AG20443 (cell line): ENCODE results near the gene UQCRQ.
"Not testable (repeated sequence)": the region's sequence is repeated elsewhere in the genome, so short reads cannot be mapped to it uniquely, and the experiment has no call there.

Source experiments
- DNase-seq: peaks from one replicate; pipeline ENCODE4 v3.0.0; 2012; ENCODE audit warnings: low spot score, mixed read lengths

Gene UQCRQ

DNA sequence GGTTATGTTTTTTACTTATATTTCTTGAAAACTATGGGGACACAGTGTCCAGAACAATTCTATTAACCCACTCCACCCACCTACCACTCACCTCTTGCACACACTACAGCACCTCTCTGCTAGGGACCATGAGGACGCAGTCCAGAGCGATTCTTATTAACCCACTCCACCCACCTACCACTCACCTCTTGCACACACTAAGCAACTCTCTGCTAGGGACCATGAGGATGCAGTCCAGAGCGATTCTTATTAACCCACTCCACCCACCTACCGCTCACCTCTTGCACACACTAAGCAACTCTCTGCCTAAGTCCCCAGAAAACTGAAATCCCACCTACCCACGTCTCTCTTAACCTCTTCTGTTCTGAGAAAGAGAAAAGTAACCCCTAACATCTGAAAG is 33.8 kb upstream of the UQCRQ start:
- no peak for DNase-seq

DNA sequence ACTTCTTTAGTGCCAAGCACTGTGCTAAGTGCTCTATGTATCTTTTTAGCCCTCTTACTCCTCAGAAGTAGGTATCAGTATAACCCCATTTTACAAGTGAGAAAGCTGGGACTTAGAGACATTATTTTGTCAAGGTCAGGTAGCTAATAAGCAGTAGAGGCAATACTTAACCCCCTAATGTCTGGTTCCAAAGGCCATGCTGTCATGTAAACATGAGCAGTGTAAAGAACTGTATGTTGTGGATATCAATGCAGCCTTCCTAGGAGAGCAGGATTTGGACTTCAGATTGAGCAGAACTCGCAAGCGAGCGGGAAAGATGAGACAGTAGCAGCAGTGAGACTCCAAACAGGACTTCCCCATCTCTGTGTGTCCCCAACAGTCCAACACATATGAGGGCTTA is 32.4 kb upstream of the UQCRQ start:
- no peak for DNase-seq

GRCh38 chr5:132836852-132837251 is 29.6 kb upstream of the UQCRQ start:
- DNase-seq = no peak

DNA sequence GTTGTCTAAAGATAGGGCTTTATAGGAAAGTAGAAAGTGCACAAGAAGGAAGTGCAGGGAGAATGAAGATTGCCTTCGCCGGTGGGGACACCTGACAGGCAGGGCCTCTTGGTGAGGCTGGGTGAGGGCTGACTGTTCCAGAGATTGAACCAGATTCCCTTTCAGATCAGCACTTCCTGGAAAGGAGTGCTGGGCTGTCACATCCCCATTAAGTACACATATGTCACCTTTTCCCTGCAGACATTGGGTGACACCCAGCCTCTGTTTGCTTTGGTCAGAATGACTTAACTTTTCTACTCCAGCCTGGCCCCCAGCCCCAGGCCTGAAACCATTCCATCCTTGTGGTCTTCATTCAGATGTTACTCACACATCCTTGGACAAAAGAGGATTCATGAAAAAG is 28.6 kb upstream of the UQCRQ start:
- DNase-seq = no peak

- no peak for DNase-seq
These were observed 27.7 kb upstream of the UQCRQ start for GRCh38 chr5:132838516-132839282.

GRCh38 chr5:132839426-132840301 is 26.8 kb upstream of the UQCRQ start:
- peak; percentile 66 for DNase-seq

DNA sequence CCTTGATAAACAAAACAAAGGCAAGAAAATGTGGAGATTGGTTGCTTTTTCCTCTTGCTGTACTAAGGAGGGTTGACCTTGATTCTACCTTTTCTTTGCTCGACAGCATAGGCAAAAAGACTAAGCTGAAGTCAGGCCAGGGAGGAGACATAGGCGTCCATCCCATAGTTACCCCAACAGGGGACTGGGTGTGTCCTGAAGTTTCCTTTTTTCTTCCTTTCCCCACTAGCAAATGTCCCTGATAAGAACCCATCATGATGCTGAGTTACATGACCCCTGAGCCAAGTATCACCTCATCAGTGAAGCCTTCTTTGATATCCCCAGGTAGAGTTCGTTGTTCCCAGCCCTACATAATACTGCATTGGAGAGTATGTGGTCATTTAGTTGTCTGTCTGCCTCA is 26.1 kb upstream of the UQCRQ start:
- no peak for DNase-seq

DNA sequence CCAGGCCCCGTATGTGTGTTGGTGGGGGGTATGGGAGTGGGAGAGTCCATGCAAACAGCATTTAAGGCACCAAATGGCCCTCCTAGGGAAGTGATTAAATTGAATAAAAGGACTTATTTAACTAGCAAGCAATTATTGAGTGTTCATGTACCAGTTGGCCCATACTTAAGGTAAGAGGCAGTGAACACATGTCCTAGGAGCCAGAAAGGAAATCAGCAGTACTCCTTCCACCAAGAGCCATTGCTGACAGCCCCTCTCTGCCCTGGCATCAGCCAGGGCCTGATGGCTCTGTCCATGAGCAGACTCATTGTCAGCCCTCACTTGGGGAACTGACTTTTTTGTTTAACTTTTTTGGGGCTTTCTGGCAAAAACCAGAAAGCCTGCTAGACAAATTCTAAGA is 25.5 kb upstream of the UQCRQ start:
- DNase-seq = no peak

- no peak for DNase-seq
These were observed 25.1 kb upstream of the UQCRQ start for GRCh38 chr5:132841305-132841704.

- DNase-seq = no peak
These were observed 18.2 kb upstream of the UQCRQ start for GRCh38 chr5:132848270-132848669.

GRCh38 chr5:132849347-132849746 is 17.1 kb upstream of the UQCRQ start:
- no peak for DNase-seq

- peak; percentile 53 for DNase-seq
These were observed 16.4 kb upstream of the UQCRQ start for GRCh38 chr5:132850066-132850465.

DNA sequence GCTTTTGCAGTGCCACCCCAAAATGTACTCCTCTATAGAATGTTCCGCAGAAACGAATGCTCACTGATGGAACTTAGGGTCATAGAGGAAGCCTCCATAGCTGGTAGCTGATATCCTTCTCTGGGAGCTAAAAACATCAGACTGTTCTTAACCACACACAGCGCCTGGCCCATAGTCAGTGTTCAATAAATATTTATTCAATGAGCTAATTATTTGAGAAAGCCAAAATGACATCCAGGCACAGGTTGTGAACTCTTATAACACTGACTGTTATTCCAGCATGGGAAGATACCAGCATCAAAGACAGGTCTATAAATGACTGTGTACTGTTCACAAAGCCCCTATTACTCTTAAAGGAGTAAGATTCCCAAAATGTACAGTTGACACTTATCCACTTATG is 13.1 kb upstream of the UQCRQ start:
- DNase-seq = no peak

DNA sequence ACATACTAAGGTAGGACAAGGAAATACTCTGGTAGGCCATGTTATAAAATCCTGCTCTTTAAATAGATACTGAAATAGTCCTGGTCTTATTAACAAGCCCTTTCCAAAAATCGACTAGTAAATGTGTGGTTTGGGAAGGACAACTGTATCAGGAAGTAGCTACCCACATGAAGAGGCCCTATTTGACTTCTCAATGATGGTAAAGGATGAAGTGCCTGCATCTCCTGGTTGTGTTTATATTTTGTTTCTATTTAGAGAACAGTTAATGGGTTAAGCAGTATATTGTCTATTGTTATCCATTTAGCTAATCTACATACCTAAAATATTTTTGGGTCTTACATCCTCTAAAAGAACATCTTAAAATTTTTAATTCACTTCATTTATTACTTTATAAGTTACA is 12.7 kb upstream of the UQCRQ start:
- no peak for DNase-seq

DNA sequence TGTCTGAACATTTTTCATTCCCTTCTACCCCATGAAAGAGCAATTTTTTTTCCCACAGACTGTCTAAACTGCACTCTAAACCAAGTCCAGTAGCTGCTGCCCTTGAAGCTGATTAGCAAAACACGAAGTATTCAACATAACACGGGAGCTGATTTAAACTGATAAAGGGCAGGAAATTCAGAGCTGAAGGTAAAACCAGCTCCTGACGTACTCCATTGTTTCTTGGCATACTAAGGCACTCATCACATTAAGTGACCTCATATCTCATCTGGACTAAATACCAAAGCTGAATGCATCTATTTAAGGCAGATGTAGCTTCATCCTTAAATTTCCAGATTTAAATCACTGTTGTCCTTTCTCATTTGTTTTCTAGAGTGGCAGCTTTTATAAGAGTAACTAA is 12.1 kb upstream of the UQCRQ start:
- DNase-seq = no peak

DNA sequence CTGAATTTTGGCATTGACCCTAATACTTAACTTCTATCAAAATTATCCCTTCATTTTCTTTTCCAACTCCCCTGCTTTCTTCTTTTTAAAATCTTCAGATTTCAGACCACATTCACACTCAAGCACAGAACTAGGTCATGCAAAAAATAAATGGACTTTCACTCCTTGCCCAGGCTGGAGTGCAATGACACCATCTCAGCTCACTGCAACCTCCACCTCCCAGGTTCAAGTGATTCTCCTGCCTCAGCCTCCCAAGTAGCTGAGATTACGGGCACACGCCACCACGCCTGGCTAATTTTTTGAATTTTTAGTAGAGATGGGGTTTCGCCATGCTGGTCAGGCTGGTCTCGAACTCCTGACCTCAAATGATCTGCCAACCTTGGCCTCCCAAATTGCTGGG is 11.4 kb upstream of the UQCRQ start:
- not testable (repeated sequence) for DNase-seq

GRCh38 chr5:132856011-132856410 is 10.4 kb upstream of the UQCRQ start:
- no peak for DNase-seq

GRCh38 chr5:132859889-132860437 is 6.5 kb upstream of the UQCRQ start:
- no peak for DNase-seq

- no peak for DNase-seq
These were observed 5.7 kb upstream of the UQCRQ start for GRCh38 chr5:132860742-132861141.

- DNase-seq = no peak
These were observed 637 bp upstream of the UQCRQ start for GRCh38 chr5:132865668-132866341.

DNA sequence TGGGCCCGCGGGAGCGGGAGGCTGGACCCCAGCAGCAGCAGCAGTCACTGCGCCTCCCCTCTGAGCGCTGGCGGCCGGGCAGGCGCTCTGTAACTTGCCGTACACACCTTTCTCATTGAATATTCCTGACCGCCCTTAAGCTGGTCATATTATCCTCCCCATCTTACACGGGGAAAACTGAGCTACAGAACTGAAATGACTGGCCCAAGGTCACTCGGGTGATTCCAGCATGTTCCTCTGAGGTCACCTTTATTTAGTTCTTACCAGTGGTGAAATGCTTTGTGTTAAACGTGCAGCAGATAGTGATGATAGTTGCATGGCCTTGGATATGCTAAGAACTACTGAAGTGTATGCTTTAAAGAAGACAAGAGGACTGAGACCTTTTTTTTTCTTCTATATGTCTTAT is 607 bp downstream of the UQCRQ start:
- no peak for DNase-seq

DNA sequence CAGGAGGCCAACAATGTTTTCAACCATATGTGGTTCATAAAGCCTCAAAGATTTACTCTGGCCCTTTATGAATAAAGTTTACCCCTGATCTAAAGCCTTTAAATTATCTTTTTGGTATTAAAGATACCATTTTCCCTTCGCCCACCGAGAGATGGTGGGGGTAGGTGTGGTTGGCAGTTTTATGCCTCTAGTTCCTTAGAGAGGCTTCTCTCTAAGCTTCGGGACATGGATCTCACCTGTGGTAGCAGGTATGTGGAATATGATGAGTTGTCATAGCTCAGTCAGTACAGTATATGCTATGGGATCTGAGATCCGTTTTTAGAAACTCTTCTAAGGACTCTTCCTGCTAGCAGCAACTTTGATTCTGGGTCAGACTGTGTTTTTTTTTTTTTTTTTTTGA is 2.3 kb downstream of the UQCRQ start:
- no peak for DNase-seq

GRCh38 chr5:132870801-132871200 is 4.4 kb downstream of the UQCRQ start:
- no peak for DNase-seq
